ENCODE measurements around the gene PLEKHA3. TPM values are rescaled to one million over a fixed set of nuclear protein-coding genes. Genes with fewer than 3 reads are reported as not detected.
A peak's percentile ranks its signal among the peaks of the same experiment; 100 is the strongest.

The PLEKHA3 gene
- total and polyA plus RNA-seq, 10 of the 15 experiments (the other 5 are each of a cell fraction or from before 2014, with no cell fraction given) = 1.4 to 21.1 (median 7.4) TPM

GRCh38 chr2:178478439-178479274 lies 1.6 kb upstream of the PLEKHA3 start, which contains the start of gene FKBP7 (continued):
- TF ChIP-seq NKRF (conservative IDR thresholded peaks at IDR 0.05) (peak; percentile 79; the same call in 1 of the 2 replicates), RB1 (IDR thresholded peaks at IDR 0.05; ENCODE audit: borderline replicate concordance) (0 out of 2 replicates have a peak, but pooled peaks have one; percentile 15), MTA3 (IDR thresholded peaks at IDR 0.05; ENCODE audit: borderline replicate concordance, low read length) (0 out of 2 replicates have a peak, but pooled peaks have one; percentile 18), BCL11A (IDR thresholded peaks at IDR 0.05; ENCODE audit: low read depth, low read length) (no peak), IKZF2 (IDR thresholded peaks at IDR 0.05) (peak in 1 of 2 experiments; percentile 88), KLF5 (IDR thresholded peaks at IDR 0.05; ENCODE audit: partially characterized antibody) (no peak), ZNF592 (IDR thresholded peaks at IDR 0.05) (no peak), ZNF24 (IDR thresholded peaks at IDR 0.05) (no peak), MEF2A (IDR thresholded peaks at IDR 0.05; ENCODE audit: insufficient read depth, low read depth, low read length) (no peak), ZBED1 (IDR thresholded peaks at IDR 0.05; ENCODE audit: borderline replicate concordance) (no peak), ESRRA (IDR thresholded peaks at IDR 0.05; ENCODE audit: low read length) (no peak), PAX8 (IDR thresholded peaks at IDR 0.05) (no peak)
- TF ChIP-seq, protein P1, sequence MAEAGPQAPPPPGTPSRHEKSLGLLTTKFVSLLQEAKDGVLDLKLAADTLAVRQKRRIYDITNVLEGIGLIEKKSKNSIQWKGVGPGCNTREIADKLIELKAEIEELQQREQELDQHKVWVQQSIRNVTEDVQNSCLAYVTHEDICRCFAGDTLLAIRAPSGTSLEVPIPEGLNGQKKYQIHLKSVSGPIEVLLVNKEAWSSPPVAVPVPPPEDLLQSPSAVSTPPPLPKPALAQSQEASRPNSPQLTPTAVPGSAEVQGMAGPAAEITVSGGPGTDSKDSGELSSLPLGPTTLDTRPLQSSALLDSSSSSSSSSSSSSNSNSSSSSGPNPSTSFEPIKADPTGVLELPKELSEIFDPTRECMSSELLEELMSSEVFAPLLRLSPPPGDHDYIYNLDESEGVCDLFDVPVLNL (IDR thresholded peaks at IDR 0.05; ENCODE audit: low read depth, low read length) = no peak
- TF ChIP-seq, protein P2, sequence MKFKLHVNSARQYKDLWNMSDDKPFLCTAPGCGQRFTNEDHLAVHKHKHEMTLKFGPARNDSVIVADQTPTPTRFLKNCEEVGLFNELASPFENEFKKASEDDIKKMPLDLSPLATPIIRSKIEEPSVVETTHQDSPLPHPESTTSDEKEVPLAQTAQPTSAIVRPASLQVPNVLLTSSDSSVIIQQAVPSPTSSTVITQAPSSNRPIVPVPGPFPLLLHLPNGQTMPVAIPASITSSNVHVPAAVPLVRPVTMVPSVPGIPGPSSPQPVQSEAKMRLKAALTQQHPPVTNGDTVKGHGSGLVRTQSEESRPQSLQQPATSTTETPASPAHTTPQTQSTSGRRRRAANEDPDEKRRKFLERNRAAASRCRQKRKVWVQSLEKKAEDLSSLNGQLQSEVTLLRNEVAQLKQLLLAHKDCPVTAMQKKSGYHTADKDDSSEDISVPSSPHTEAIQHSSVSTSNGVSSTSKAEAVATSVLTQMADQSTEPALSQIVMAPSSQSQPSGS (IDR thresholded peaks at IDR 0.05; ENCODE audit: low read length) = no peak
- TF ChIP-seq, protein P3, sequence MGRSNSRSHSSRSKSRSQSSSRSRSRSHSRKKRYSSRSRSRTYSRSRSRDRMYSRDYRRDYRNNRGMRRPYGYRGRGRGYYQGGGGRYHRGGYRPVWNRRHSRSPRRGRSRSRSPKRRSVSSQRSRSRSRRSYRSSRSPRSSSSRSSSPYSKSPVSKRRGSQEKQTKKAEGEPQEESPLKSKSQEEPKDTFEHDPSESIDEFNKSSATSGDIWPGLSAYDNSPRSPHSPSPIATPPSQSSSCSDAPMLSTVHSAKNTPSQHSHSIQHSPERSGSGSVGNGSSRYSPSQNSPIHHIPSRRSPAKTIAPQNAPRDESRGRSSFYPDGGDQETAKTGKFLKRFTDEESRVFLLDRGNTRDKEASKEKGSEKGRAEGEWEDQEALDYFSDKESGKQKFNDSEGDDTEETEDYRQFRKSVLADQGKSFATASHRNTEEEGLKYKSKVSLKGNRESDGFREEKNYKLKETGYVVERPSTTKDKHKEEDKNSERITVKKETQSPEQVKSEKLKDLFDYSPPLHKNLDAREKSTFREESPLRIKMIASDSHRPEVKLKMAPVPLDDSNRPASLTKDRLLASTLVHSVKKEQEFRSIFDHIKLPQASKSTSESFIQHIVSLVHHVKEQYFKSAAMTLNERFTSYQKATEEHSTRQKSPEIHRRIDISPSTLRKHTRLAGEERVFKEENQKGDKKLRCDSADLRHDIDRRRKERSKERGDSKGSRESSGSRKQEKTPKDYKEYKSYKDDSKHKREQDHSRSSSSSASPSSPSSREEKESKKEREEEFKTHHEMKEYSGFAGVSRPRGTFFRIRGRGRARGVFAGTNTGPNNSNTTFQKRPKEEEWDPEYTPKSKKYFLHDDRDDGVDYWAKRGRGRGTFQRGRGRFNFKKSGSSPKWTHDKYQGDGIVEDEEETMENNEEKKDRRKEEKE (IDR thresholded peaks at IDR 0.05) = no peak
- TF ChIP-seq, protein P4, sequence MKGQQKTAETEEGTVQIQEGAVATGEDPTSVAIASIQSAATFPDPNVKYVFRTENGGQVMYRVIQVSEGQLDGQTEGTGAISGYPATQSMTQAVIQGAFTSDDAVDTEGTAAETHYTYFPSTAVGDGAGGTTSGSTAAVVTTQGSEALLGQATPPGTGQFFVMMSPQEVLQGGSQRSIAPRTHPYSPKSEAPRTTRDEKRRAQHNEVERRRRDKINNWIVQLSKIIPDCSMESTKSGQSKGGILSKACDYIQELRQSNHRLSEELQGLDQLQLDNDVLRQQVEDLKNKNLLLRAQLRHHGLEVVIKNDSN (IDR thresholded peaks at IDR 0.05; ENCODE audit: borderline replicate concordance, extremely low read length, insufficient read depth, low read depth, low read length) = no peak

Data from GM12878 (cell line).